GM19438 (cell line): ENCODE results near the gene NSG2.
"Not testable (repeated sequence)": the region's sequence is repeated elsewhere in the genome, so short reads cannot be mapped to it uniquely, and the experiment has no call there.

ENCODE experiments used
- ATAC-seq: cut with Tn5 transposase; IDR thresholded peaks from one replicate; pipeline ENCODE4 v1.9.1; 2021; ENCODE audit warnings: low read depth; ENCODE audit not compliant: unreplicated experiment

Gene NSG2

DNA sequence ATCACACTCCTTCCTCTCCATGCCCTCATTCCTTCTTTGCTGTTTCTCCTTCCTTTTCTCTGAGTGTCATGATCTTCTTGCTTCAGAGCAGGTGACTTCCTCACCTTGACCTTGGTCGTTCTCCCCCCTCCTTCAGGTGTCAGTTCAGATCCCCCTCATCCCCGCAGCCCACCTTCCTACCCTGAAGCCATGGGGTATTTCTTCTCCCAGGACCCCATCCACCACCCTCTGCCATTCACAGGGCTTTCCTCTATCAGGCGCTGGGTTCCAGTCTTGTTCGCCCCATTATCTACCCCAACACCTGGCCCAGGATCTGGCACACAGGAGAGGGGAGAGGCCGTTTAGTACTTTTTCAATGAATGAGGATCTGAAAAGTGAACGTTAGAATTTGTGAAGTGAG lies 101.0 kb downstream of the NSG2 start:
- no peak for ATAC-seq

DNA sequence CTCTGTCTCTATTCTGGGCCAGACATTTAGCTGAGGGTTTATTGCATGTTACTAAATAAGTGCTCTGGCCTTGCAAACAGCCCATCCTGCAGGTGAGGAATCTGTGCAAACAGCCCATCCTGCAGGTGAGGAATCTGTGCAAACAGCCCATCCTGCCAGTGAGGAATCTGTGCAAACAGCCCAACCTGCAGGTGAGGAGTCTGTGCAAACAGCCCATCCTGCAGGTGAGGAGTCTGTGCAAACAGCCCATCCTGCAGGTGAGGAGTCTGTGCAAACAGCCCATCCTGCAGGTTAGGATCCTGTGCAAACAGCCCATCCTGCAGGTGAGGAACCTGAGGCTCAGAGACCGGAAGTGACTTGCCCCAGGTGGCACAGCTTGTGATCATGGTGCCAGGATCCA lies 101.5 kb downstream of the NSG2 start:
- ATAC-seq, result not testable (repeated sequence)

DNA sequence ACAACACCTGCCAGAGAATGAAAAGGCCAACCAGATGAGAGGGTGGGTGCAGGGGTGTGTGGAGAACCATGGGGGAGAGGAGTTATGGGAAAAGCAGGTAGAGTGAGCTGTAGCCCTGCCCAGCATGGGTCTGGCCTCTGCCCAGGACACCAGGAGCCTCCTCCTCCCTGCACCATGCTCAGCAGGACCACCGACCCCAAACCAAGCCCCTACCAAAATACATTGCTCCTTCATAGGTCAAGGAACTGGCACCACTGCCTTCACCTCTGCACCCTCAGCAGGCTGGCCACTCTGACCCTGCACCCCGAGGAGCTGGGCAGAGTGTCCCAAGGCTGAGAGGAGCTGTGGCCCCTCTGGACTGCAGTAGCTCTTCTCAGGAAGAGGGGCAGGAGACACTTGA lies 102.0 kb downstream of the NSG2 start:
- ATAC-seq, result no peak

DNA sequence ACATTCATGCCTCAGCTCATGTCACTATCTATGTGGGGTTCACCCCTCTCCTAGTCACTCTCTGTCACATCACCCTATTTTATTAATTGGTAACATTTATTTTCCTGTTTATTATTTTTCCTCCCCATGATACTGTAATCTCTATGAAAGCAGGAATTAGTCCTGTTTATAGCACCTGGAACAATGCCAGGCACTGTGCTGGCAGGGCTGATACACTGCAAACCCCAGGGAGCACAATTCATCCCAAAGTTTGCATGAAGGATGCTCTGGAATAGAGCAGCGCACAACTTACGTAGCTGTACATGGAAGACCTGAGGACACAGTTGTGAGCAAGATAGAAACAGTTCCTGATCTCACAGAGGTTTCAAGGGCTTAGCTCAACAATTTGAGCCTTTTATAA lies 103.2 kb downstream of the NSG2 start:
- ATAC-seq, result no peak

DNA sequence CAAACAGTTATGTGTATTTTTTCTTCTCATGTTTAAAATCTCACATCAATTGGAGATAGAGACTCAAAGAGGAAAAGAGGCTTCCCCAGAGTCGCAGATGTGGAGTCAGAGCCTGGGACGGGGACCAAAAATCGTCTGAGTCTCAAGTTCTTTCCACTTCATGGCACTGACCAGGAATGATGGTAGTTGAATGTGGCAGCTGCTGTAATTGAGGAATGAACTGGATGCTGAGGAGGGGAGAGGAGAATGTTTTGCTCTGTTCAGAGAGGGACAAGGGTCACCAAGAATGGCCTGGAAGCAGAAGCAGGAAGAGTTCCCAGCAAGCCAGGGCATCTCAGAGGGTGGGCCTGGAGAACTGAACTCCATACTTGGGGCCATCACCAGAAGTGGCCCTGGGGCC lies 103.9 kb downstream of the NSG2 start:
- no peak for ATAC-seq

DNA sequence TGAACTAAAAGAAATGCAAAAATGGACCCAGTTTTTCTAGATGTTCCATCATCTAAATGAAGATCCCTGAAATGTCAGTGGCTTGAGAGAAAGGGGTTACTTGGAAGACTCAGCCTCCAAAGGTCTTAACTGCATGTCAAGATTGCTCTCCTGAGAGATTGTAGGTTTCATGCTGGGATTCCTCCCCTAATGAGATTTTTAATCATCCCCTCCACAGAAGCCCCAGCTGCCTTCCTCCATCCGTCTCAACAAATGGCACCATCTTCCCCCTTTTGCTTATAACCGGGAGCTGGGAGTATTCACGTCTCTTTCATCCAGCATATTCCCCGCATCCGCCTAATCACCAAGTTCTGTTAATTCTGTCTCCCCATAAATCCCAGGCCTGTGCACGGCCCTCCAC lies 104.5 kb downstream of the NSG2 start:
- ATAC-seq, result no peak

DNA sequence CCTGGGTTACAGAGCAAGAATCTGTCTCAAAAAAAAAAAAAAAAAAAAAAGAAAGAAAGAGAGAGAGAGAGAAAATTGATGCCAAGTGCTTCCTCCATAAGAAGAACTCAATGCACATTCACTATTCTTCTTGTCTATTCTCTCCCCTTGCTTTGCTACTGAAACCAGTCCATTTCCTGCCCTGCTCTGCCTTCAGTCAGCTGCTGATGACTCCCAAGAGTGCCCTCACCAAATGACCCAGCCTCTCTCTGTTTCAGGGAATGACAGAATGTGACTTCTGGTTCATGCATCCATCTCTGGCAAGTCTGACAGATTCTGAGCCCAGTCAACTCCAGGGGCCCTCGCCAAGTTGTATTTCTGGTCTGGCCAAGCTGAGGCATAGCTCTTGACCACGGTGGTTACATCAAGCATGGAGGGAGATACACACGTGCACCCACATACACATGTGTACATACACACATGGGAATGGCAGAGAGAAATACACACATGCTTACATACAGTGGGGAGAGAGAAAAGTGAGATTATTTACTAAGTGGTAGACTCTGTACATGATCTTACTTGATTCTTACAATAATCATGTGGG lies 106.2 kb downstream of the NSG2 start:
- no peak for ATAC-seq

DNA sequence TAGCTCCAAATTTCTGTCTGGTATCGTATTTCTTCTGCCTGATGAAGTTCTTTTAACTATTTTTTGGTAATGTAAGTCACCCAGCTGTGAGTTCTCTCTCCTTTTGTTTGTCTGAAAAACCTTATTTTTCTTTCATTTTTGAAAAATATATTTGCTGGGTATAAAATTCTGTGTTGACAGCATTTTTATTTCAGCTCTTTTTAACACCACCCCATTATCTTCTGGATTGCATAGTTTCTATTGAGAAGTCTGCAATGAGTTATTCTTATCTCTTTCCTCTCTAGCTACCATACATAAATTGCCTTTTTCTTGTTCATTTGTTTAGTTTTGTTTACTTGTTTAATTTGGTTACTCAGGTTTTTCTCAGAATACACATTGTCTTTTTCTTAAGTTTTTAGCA lies 109.1 kb downstream of the NSG2 start:
- ATAC-seq, result no peak

DNA sequence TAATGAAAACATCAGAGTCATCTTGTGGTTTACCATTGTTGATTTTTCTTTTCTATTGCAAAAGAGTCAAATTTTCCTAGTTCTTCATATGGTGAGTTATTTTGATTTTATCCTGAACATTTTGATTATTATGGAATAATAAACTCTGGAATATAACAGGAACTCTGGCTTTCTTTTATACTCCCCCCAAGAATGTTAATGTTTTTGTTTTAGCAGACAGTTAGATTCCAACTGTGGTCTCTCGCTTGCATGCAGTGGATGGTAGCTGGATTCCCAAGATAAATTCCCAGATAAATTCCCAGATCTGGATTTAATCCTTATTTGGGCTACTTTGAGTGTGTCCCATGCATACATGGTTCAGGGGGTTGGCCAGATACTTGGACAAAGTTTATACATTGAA lies 109.8 kb downstream of the NSG2 start:
- no peak for ATAC-seq

DNA sequence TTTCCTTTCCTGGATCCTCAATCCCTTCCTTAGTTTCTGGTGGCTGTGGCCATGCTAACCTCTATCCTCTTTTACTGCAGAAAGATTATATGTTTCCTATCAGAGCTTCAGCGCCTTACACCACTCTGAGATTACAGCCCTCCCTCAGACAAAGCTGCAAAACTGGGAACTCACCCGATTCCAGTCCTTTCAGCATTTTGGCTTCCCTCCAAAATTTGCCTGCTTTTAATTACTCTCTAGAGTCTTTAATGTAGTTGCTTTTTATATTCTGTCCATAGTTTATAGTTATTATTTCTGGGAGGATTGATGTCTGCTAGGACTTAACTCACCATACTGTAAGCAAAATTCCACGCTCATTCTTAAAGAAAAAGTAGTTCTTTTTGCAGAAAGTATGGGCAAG lies 110.2 kb downstream of the NSG2 start:
- no peak for ATAC-seq

DNA sequence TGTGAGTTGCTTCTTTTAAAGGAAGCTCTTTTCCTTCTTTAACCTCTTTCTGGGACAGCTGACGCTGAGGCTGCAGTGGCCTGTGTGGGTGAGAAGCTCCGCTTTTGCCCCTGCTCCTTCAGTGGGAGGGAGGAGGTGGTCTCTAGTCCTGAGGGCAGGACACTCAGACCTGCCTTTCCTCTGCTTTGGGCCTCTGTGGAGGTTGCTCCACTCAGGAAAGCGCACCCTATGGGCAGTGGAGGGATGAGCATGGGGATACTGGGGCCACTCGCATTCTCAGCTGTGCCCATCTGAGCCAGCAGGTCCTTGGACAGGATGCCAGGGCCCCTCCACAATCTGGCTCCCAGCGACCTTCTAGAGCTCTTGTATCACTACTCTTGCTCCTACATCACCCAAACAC lies 111.5 kb downstream of the NSG2 start:
- ATAC-seq, result no peak
